Left lobe of liver (tissue), 2 donors: ENCODE data around the gene SPAG17. TPM values are rescaled to one million over a fixed set of nuclear protein-coding genes. Genes with fewer than 3 reads are reported as not detected.

Experiments used
- ATAC-seq: fragments of 200-7000 bp; cut with Tn5 transposase; one replicate; pipeline ENCODE4 v1.9.1; 2020; ENCODE audit warnings: mild to moderate bottlenecking, moderate library complexity
- DNase-seq: peaks from one replicate; pipeline ENCODE4 v3.0.0-alpha.2; 2020; ENCODE audit warnings: low spot score
- total RNA-seq: library from RNA; stranded (reverse); gene quantifications from one replicate; pipeline ENCODE4 v1.2.1, GENCODE V29; 2021
- donor health status: DM: no; HTN: no; CAD: no; lungs with moderate emphysema.
- donor health status: DM: no; HTN: yes; CAD: no.

Gene SPAG17
- not detected for total RNA-seq

DNA sequence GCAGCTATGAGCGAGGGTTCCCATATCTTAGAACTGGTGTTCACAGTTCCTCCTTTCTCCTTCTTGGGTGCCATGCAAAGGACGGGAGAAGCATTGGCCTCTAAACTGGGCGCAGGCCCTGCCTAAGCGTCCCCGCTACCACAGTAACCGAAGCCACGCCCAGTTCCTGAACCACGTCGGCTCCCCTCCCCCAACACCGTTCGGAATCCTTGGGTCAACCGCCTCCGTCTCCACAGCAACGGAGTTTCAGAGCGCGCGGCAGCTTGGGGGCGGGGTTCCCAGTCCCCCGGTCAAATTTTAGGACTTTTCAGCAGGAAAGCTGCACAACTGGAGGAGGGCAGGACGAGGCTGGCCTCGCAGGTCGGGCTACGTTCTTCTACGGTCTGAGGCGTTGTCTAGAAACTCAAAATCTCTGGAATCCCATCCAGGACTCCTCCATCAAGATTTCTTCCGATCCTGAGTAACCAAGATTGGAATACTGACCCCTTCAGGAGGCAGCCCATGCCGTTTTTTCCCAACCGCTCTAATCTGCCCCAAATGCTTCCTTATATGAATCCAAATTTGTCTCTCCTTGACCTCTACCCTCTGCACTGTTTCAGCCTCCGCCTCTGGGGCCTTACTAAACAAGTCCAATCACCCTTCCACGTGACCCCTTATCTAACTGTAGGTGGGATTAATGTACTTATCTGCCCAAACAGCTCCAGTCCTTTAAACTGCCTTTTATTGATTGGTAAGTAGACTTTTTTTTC lies at the start of gene SPAG17:
Gene SPAG17 (minus strand): TSS at position 145 of the 749 bp plus-strand sequence. CDS start 71 bp downstream, at position 74.
- ATAC-seq = peak; percentile 74
- peak; percentile 54 for DNase-seq

- no peak for DNase-seq
- ATAC-seq = no peak
These were observed 40.4 kb upstream of the SPAG17 start for GRCh38 chr1:118225471-118225870.

GRCh38 chr1:118223426-118223825 lies 38.4 kb upstream of the SPAG17 start:
- no peak for DNase-seq
- ATAC-seq = no peak

DNA sequence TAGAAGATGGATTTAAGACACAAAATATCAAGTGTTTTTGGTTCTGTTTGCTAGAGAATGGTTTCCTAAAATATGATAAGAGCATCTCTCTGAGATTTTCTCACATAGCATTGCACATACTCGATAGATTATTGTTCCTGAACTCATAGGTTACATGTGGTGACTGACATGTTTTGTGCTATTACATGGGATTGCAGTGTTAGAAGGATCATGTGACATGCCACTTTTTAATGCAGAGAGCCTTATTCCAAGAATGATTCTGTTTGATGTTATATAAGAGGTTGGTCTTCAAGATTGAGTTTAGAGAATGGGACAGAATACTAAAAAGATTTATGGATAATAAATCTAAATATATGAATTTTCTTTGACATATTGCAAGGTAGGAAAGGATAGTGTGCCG lies 34.4 kb upstream of the SPAG17 start:
- ATAC-seq (no peak), DNase-seq (no peak)

GRCh38 chr1:118217141-118217838 lies 32.3 kb upstream of the SPAG17 start:
- DNase-seq (no peak), ATAC-seq (no peak)

DNA sequence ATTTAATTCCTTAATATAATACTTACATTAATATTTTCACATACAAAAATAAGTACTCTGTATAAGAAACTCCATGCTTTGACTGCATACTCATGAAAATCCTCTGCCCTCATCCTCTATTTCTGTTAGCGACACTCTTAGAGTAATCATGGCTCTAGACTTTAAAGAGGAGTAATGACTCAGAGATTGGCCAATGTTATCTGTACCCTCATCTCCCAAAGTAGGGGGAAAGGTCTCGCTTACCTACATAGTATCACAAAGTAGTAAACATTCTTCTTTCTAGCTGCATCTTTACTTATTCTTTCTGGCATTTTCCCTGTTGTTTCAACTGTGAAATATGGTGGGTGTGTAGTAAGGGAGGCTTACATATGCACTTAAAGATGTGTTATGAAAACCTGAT lies 29.8 kb upstream of the SPAG17 start:
- no peak for DNase-seq
- ATAC-seq = no peak

GRCh38 chr1:118210723-118211110 lies 25.7 kb upstream of the SPAG17 start:
- no peak for ATAC-seq

GRCh38 chr1:118210051-118210722 lies 25.2 kb upstream of the SPAG17 start:
- DNase-seq (no peak), ATAC-seq (no peak)

More at GRCh38 chr1:118210723-118211110, 25.7 kb upstream of the SPAG17 start:
- no peak for DNase-seq

DNA sequence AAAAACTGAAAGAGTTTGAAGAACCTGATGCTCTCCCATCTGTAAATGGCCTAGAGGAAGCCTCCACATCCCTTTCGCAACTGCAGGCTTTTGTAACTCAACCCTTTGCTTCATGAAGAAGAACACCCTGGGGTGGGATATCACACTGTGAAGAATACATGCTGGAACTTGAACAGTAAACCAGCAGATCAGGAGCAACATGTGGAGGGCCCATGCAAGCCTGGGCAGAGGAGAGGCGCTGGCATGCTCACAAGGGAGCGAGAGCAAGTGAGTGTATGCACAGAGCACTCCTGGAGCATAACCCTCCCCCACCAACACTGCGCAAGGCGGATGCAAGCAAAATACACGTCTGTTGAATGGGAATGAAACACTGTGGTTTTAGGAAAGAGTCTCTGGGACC lies 24.6 kb upstream of the SPAG17 start:
- no peak for DNase-seq
- ATAC-seq = no peak

- ATAC-seq = no peak
- DNase-seq = no peak
These were observed 21.9 kb upstream of the SPAG17 start for GRCh38 chr1:118206966-118207365.

GRCh38 chr1:118204648-118205047 lies 19.6 kb upstream of the SPAG17 start:
- ATAC-seq (no peak), DNase-seq (no peak)

- DNase-seq (no peak), ATAC-seq (no peak)
These were observed 19.1 kb upstream of the SPAG17 start for GRCh38 chr1:118204105-118204504.

DNA sequence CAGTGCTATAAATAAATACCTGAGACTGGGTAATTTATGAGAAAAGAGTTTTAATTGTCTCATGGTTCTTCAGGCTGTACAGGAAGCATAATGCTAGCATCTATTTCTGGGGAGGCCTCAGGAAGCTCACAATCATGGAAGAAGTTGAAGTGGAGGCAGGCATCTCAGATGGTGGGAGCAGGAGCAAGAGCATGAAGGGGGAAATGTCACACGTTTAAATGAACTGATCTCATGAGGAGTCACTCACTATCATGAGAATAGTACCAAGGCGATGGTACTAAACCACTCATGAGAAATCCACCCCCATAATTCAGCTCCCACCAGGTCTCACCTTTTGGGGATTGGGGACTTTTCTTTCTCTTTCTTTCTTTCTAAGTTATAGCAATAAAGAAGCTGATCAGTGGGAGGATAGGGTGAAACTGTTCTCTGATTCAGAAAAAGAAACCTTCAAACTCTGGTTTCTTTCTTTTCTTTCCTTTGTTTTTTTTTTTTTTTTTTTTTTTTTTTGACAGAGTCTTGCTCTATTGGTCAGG lies 17.1 kb upstream of the SPAG17 start:
- DNase-seq = no peak

DNA sequence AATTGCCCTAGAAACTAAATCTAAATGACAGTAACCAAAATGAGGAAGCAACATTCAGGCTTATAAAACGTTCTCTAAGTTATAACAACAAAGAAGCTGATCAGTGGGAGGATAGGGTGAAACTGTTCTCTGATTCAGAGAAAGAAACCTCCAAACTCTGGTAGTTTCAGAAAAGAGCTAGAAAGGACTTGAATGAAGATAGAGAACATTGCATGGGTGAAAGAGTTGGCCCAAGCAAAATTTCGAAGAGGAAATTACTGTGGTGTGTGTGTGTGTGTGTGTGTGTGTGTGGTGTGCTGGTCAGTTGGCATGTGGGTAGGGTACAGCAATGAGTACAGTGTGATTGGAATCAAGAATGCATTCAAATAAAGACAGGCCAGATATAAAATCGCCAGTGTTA lies 16.5 kb upstream of the SPAG17 start:
- DNase-seq = no peak
- ATAC-seq = no peak

More for the DNA sequence above, 17.1 kb upstream of the SPAG17 start:
- no peak for ATAC-seq

- DNase-seq (no peak), ATAC-seq (no peak)
These were observed 15.8 kb upstream of the SPAG17 start for GRCh38 chr1:118200836-118201235.

DNA sequence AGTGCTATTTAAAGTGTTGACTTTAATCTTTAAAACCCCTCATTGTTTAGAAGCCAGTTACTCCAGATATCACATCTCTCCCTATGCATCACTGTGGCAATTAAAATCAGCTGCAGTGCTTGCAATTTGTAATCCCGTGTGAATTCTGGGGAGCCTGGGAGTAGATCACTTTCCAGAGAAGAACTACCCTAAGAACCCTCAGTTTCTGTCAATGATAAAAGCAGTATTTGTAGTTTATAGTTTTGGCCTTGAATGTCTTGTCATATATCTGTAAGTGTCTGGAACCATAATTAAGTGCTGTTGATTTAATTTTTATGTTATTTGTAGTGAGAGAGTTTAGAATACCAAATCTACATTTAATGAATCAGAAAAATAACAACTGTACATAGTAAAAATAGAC lies 5.5 kb upstream of the SPAG17 start:
- no peak for DNase-seq
- ATAC-seq = no peak

DNA sequence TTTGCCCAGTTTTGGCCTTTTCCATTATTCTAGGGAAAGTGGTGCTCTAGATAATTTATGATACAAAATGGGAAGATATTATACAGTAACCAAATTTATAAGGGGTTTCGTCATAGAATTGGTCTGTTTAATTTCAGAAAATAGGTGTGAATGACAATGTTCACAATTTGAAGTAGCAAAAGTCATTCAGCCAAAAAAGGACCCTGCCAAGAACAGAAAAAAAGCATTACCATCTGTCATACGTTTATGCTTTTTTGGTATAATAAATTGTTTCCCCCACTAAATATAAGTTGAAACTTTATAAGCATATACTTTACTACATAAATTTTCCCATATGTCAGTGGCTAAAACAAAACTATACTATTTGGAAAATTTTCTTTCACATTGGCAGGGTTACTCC lies 4.5 kb upstream of the SPAG17 start:
- ATAC-seq (no peak), DNase-seq (no peak)

GRCh38 chr1:118188411-118188810 lies 3.4 kb upstream of the SPAG17 start:
- no peak for ATAC-seq
- no peak for DNase-seq

GRCh38 chr1:118186026-118186425 lies 998 bp upstream of the SPAG17 start:
- DNase-seq (no peak), ATAC-seq (no peak)

- no peak for DNase-seq
- ATAC-seq = no peak
These were observed 317 bp downstream of the SPAG17 start for GRCh38 chr1:118184739-118185083.

GRCh38 chr1:118183586-118183985 lies 1.4 kb downstream of the SPAG17 start:
- ATAC-seq = no peak
- DNase-seq = no peak

DNA sequence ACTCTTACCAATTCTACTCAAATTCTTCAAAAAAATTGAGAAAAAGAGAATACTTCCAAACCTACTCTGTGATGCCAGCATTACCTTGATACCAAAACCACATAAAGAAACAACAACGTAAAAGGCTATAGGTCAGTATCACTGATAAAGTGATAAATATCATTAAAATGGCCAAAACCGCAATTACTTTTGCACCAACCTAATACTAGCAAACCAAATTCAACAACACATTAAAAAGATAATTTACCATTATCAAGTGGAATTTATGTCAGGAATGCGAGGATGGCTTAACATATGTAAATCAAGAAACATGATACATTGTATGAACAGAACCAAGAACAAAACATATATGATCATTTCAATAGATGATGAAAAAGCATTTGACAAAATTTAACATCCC lies 7.0 kb downstream of the SPAG17 start:
- DNase-seq = no peak
- ATAC-seq = no peak
